Cardiac muscle cell (in vitro differentiated cells and primary cell): Measurements from ENCODE around the gene RTN4IP1. TPM values are rescaled to one million over a fixed set of nuclear protein-coding genes. Genes with fewer than 3 reads are reported as not detected.

ENCODE experiments used
- DNase-seq, 2 donors: peaks; one replicate each; pipeline versions ENCODE4 v3.0.0 to v3.0.0-alpha.2; 2010 to 2017; ENCODE audit warnings: low read depth in 1 of 2, low spot score in 1 of 2
- H3K27ac ChIP-seq: fragments of 200-600 bp; sonication (generic); 2 replicates; pipeline ENCODE4 v1.5.1; 2016
- H3K27me3 ChIP-seq: fragments of 200-600 bp; sonication (generic); 2 replicates; pipeline ENCODE4 v1.6.0; 2016; ENCODE audit warnings: control low read depth
- H3K36me3 ChIP-seq: fragments of 200-600 bp; sonication (generic); 2 replicates; pipeline ENCODE4 v1.5.1; 2016; ENCODE audit warnings: control low read depth
- H3K4me1 ChIP-seq: fragments of 200-600 bp; sonication (generic); 2 replicates; pipeline ENCODE4 v1.8.1; 2017; ENCODE audit warnings: low read depth, mild to moderate bottlenecking, mixed run types
- H3K4me3 ChIP-seq: fragments of 200-600 bp; sonication (generic); 2 replicates; pipeline ENCODE4 v1.5.1; 2016; ENCODE audit warnings: mild to moderate bottlenecking
- H3K9me3 ChIP-seq: fragments of 200-600 bp; sonication (generic); 2 replicates; pipeline ENCODE4 v1.5.1; 2017; ENCODE audit warnings: low read depth, mild to moderate bottlenecking, control low read depth
- CTCF ChIP-seq: IDR thresholded peaks from 2 replicates; pipeline ENCODE4 v1.5.1; 2012; ENCODE audit warnings: low read depth, mild to moderate bottlenecking, low read length
- polyA plus RNA-seq: library from polyadenylated mRNA; unstranded; fragments of >200 nt; fragmentation: Nextera tagmentation; extraction: Ambion mirVana; gene quantifications from 2 replicates; pipeline ENCODE4 v1.2.1, GENCODE V29; 2016
- total RNA-seq: library from RNA; depleted of rRNA; stranded (reverse); fragments of >200 nt; gene quantifications from 2 replicates; pipeline ENCODE4 v1.2.3, GENCODE V29; 2016

The RTN4IP1 gene
- total and polyA plus RNA-seq, 2 experiments from 2014 or later: 6.8 to 13.9 TPM

GRCh38 chr6:106637051-106637716, 7.9 kb upstream of the RTN4IP1 start:
- H3K27ac ChIP-seq: no peak overlapping the region
- TF ChIP-seq CTCF: no peak
- H3K4me1 ChIP-seq: peaks cover 14% of the 10 kb centered on the region
- DNase-seq: no peak
- H3K27me3 ChIP-seq: no peaks in the 10 kb centered on the region
- no peak overlapping the region for H3K4me3 ChIP-seq
- H3K9me3 ChIP-seq: no peaks in the 10 kb centered on the region
- H3K36me3 ChIP-seq: peaks cover 1% of the 10 kb centered on the region

DNA sequence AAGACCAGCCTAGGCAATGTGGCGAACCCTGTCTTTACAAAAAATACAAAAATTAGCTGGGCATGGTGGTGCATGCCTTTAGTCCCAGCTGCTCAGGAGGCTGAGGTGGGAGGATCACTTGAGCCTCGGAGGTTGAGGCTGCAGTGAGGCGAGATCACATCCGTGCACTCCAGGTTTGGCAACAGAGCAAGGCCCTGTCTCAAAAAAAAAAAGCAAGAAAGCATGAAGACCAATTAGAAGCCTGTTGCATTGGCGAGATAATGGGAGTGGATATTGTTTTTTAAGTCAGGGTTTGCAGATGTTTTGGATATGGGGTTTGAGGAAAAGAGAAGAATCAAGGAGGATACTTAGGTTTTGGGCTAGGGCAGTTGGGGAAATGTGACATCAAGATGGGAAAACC, 5.3 kb upstream of the RTN4IP1 start:
- no peak for TF ChIP-seq CTCF

GRCh38 chr6:106631346-106631745, 2.0 kb upstream of the RTN4IP1 start:
- peak in 1 of 2 donors; percentile 16 for DNase-seq
- no peak overlapping the region for H3K27ac ChIP-seq
- no peak overlapping the region for H3K4me3 ChIP-seq
- H3K4me1 ChIP-seq: peaks cover 30% of the 10 kb centered on the region
- H3K9me3 ChIP-seq: no peaks in the 10 kb centered on the region
- H3K36me3 ChIP-seq: no peaks in the 10 kb centered on the region
- no peak for TF ChIP-seq CTCF
- no peaks in the 10 kb centered on the region for H3K27me3 ChIP-seq

More for the DNA sequence above, 5.3 kb upstream of the RTN4IP1 start:
- H3K4me3 ChIP-seq: no peak overlapping the region
- H3K36me3 ChIP-seq: no peaks in the 10 kb centered on the region
- no peaks in the 10 kb centered on the region for H3K27me3 ChIP-seq
- H3K9me3 ChIP-seq: no peaks in the 10 kb centered on the region
- peaks cover 21% of the 10 kb centered on the region for H3K4me1 ChIP-seq
- no peak overlapping the region for H3K27ac ChIP-seq
- no peak for DNase-seq

GRCh38 chr6:106630366-106630765, 1.1 kb upstream of the RTN4IP1 start:
- peaks cover 34% of the 10 kb centered on the region for H3K4me1 ChIP-seq
- no peaks in the 10 kb centered on the region for H3K9me3 ChIP-seq
- H3K27me3 ChIP-seq: no peaks in the 10 kb centered on the region
- peak overlapping the region; percentile 91 for H3K27ac ChIP-seq
- H3K36me3 ChIP-seq: no peaks in the 10 kb centered on the region
- no peak for TF ChIP-seq CTCF
- H3K4me3 ChIP-seq: peak overlapping the region; percentile 59
- DNase-seq: peak in 1 of 2 donors; percentile 2

DNA sequence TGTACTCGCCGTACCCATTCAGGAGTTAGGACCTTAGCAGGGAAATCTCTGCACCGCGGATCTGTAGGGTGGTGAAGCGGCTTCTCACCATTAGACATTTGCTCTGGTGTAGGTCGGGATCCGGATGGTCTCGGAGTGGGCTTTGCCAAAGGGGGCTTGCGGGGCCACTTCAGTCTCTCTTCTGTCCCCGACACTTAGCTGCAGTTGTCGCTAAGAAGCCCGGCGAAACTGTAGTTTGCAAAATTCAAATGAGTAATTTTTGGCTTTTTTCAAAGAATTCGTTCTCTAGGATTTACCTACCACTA, 513 bp upstream of the RTN4IP1 start:
- no peak for TF ChIP-seq CTCF
- Histone ChIP-seq H3K27me3 (no peaks in the 10 kb centered on the region), H3K4me3 (peak overlapping the region; percentile 59), H3K9me3 (no peaks in the 10 kb centered on the region), H3K36me3 (no peaks in the 10 kb centered on the region), H3K27ac (peak overlapping the region; percentile 91), H3K4me1 (peaks cover 34% of the 10 kb centered on the region)
- no peak for DNase-seq
